ENCODE results near the gene RPS5. TPM values are rescaled to one million over a fixed set of nuclear protein-coding genes. Genes with fewer than 3 reads are reported as not detected.

Gene RPS5
- total and polyA plus RNA-seq, 7 donors: 513 to 2,384 (median 839) TPM

- peaks cover 8% of the 10 kb centered on the region for H3K4me1 ChIP-seq
- 89 to 92% (median 90%) methylated on average over 6 of the region's 6 CpGs for WGBS, 3 donors
- intact Hi-C loops (cut with DNase I): no loop called here
- peaks cover 0 to 13% (median 8%) of the 10 kb centered on the region in 3 donors for H3K27me3 ChIP-seq (ENCODE audit: insufficient read depth in 3 of 3, low read length in 2 of 3)
- no peaks in the 10 kb centered on the region for H3K9me3 ChIP-seq
- TF ChIP-seq CTCF (IDR thresholded peaks at IDR 0.05): no peak
- no peak overlapping the region for H3K4me3 ChIP-seq
- ATAC-seq (no peak), DNase-seq (no peak)
- peaks cover 7 to 16% of the 10 kb centered on the region in 2 donors for H3K36me3 ChIP-seq (ENCODE audit: insufficient read depth in 1 of 2, low read depth in 1 of 2)
- H3K27ac ChIP-seq: no peak overlapping the region
Observed at GRCh38 chr19:58398545-58398944, 11.5 kb downstream of the RPS5 start.

- 90 to 100% (median 95%) methylated on average over 3 of the region's 3 CpGs for WGBS, 3 donors
- no peaks in the 10 kb centered on the region for H3K9me3 ChIP-seq
- no peak for TF ChIP-seq CTCF (IDR thresholded peaks at IDR 0.05)
- H3K27ac ChIP-seq: no peak overlapping the region
- H3K27me3 ChIP-seq (ENCODE audit: insufficient read depth in 3 of 3, low read length in 2 of 3): peaks cover 0 to 13% (median 8%) of the 10 kb centered on the region in 3 donors
- intact Hi-C loops (cut with DNase I): loop anchor here in 1 of 2 donors (2.0 kb wide), 1 partner anchor 15 kb away; no protein-coding TSS in a partner anchor
- peaks cover under 1 to 3% of the 10 kb centered on the region in 2 donors for H3K36me3 ChIP-seq (ENCODE audit: insufficient read depth in 1 of 2, low read depth in 1 of 2)
- ATAC-seq: no peak
- H3K4me1 ChIP-seq: peaks cover 8% of the 10 kb centered on the region
- peak overlapping the region; percentile 69 for H3K4me3 ChIP-seq
- no peak for DNase-seq
Observed at GRCh38 chr19:58399903-58400302, 12.8 kb downstream of the RPS5 start.

- TF ChIP-seq CTCF (IDR thresholded peaks at IDR 0.05): no peak
- Histone ChIP-seq H3K36me3 (ENCODE audit: insufficient read depth in 1 of 2, low read depth in 1 of 2) (no peaks in the 10 kb centered on the region), H3K27me3 (ENCODE audit: insufficient read depth in 3 of 3, low read length in 2 of 3) (peaks cover 0 to 13% (median 8%) of the 10 kb centered on the region in 3 donors), H3K9me3 (no peaks in the 10 kb centered on the region), H3K4me1 (peaks cover 8% of the 10 kb centered on the region), H3K4me3 (peak overlapping the region; percentile 69), H3K27ac (no peak overlapping the region)
- DNase-seq: no peak
- intact Hi-C loops (cut with DNase I): loop anchor here in 1 of 2 donors (2.0 kb wide), 1 partner anchor 16 kb away; no protein-coding TSS in a partner anchor
- ATAC-seq: peak in 1 of 4 donors; percentile 0
- 27 to 39% (median 32%) methylated on average over 18 of the region's 18 CpGs for WGBS, 3 donors
Observed at GRCh38 chr19:58400316-58400915, 13.3 kb downstream of the RPS5 start.

- Histone ChIP-seq H3K36me3 (ENCODE audit: insufficient read depth in 1 of 2, low read depth in 1 of 2) (no peaks in the 10 kb centered on the region), H3K27ac (peak overlapping the region; percentile 53), H3K27me3 (ENCODE audit: insufficient read depth in 3 of 3, low read length in 2 of 3) (peaks cover 0 to 13% (median 8%) of the 10 kb centered on the region in 3 donors), H3K9me3 (no peaks in the 10 kb centered on the region), H3K4me3 (peak overlapping the region; percentile 69), H3K4me1 (peaks cover 8% of the 10 kb centered on the region)
- ATAC-seq (peak; percentile 99 to 100 (median 100)), DNase-seq (peak; percentile 99 to 100)
- TF ChIP-seq CTCF (IDR thresholded peaks at IDR 0.05): no peak
- intact Hi-C loops (cut with DNase I): loop anchor here in 1 of 2 donors (2.0 kb wide), 1 partner anchor 16 kb away; no protein-coding TSS in a partner anchor
- WGBS, 3 donors: 1 to 2% (median 1%) methylated on average over 72 to 80 of the region's 80 CpGs
Observed at GRCh38 chr19:58400916-58401839, 14.1 kb downstream of the RPS5 start.

Measured in psoas muscle (tissue), 8 donors.